ENCODE data around the gene CBFA2T3.

DNA sequence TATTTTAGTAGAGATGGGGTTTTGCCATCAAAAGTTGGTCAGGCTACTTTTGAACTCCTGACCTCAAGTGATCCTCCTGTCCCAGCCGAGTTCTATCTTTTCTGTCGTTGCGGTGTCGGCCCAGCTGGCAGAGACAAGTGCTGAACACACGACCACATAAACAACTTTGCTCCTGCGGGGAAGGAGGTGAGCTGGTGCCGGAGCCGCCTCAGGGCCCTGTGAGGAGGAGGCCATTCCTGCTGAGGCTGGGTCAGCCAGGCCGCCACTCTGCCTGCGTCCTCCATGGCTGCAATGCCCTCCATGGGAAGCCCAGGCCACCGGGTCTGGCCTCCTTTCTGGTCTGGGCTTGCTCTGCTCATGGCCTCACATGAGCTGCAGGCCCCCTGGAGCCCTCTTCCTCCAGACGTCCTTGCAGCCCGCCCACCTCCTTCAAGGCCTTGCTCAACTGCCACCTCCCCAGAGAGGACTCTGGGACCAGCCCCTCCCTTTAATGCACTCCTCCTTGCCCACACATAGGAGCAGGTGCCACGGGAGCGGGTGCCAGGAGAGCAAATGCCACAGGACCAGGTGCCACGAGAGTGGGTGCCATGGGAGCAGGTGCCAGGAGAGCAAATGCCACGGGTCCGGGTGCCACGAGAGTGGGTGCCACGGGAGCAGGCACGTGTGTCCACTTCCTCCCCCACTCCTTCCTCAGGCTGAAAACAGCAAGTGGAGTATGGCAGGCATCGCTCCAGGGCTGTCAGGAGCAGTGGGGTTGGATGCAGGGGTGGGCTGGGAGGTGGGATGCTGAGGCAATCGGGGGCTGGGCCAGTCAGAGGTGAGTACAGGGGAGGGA is 28.4 kb upstream of the CBFA2T3 start:
- TF ChIP-seq, protein P1, sequence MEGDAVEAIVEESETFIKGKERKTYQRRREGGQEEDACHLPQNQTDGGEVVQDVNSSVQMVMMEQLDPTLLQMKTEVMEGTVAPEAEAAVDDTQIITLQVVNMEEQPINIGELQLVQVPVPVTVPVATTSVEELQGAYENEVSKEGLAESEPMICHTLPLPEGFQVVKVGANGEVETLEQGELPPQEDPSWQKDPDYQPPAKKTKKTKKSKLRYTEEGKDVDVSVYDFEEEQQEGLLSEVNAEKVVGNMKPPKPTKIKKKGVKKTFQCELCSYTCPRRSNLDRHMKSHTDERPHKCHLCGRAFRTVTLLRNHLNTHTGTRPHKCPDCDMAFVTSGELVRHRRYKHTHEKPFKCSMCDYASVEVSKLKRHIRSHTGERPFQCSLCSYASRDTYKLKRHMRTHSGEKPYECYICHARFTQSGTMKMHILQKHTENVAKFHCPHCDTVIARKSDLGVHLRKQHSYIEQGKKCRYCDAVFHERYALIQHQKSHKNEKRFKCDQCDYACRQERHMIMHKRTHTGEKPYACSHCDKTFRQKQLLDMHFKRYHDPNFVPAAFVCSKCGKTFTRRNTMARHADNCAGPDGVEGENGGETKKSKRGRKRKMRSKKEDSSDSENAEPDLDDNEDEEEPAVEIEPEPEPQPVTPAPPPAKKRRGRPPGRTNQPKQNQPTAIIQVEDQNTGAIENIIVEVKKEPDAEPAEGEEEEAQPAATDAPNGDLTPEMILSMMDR (IDR thresholded peaks at IDR 0.05), result no peak
- no peak for TF ChIP-seq POLR2A (IDR thresholded peaks at IDR 0.05)

Data from gastroesophageal sphincter (tissue), 3 donors.